GM21360 (cell line): ENCODE measurements around the gene TRUB1.
"Not testable (repeated sequence)": the region's sequence is repeated elsewhere in the genome, so short reads cannot be mapped to it uniquely, and the experiment has no call there.

Source experiments
- ATAC-seq: cut with Tn5 transposase; IDR thresholded peaks from one replicate; pipeline ENCODE4 v1.9.1; 2021; ENCODE audit warnings: mild to moderate bottlenecking, moderate library complexity; ENCODE audit not compliant: unreplicated experiment

TRUB1 gene

DNA sequence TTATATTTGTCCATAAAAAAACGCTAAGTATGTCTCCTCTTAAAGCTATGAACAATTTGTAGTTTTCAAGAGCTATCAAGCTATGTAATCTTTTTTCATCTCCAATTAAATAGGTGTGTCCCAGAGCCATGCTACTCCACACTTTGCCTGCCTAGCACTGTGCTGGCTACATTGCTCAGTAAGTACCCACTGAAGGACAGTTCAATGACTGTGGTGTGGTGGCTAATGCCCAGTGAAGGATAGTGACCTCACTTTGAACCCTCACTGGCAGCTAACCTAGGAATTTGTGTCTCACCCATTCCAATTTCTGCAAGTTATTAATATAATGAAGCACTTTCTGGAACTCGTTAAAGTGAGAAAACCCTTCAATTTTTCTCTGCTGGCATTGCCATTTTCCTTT is 14.4 kb upstream of the TRUB1 start:
- ATAC-seq = no peak

DNA sequence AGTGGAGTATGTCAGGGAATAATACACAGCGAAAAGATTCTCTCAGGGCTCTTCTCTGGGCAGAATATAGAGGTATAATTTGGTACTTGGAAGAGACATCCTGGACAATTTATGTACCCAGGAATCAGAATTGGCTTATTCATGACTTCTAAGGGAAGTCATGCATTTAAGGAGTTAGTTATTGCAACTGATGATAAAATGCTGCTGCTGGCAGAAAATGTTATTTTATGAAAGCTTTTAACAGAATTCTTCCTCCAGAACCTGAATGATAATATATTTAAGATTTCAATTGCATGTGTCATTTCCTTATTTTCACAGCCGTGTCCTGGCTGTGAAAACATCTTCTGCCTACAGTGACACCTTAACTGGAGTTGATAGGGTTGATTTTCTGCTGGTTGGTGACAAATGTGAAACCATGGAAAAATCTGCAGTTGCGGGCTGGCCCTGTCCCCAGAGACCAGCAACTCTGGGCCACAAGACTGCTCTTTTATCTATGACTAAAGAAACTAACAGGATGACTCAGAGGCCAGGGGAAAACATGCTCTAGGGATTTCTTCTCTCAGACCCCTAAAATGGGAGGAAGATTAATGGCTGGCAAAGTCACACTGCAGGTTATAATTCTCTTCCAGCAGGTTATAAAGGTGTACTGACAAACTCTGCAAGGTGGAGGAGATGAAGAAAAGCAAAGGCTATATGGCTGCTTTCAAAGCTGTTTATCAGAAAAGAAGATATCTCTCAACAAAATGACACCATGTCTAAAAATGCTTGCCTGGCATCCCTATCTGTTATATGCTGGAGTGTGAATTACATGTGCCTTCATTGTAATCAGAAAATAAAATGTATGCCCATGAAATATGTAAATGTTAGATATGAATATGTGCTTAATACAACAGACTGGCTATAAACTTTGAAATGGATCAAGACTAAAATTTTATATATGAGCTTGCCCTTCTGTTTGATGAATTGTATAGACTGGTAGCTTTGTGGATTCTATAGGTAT is 12.1 kb upstream of the TRUB1 start:
- peak; percentile 97 for ATAC-seq

DNA sequence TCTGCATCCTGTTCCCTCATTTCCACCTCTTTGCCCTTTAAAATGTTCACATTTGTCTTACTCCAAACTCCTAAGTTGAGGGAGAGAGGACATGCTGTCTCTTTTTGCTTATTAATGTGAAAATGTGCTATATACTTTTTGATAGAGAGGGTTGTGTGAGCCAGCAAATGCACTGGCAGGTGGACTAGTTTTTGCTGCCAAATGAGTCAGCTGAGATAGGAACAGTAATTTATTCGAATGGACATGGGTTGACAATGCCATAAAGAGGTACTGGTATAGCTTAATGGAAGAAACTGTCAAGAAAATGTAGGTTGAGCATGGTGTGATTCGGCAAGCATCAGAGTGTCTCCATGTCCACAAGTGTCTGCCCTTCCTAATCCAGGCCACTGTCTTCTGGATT is 9.2 kb upstream of the TRUB1 start:
- no peak for ATAC-seq

DNA sequence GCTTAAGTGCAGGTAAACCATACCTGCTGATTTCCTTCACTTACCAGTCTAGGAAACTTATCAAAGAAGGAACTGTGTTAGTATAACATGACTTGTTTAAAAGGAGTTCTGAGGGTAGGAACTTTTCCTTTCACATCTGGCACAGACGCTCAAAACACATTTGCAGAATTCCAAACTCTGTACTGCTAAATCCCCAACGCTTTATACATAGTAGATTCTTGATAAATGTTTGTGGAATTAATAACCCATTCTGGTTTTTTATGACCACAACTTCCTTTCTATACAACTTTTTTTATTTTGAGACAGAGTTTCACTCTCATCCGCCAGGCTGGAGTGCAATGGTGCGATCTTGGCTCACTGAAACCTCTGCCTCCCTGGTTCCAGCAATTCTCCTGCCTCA is 7.7 kb upstream of the TRUB1 start:
- no peak for ATAC-seq

GRCh38 chr10:114931072-114931679 is 6.8 kb upstream of the TRUB1 start:
- no peak for ATAC-seq

DNA sequence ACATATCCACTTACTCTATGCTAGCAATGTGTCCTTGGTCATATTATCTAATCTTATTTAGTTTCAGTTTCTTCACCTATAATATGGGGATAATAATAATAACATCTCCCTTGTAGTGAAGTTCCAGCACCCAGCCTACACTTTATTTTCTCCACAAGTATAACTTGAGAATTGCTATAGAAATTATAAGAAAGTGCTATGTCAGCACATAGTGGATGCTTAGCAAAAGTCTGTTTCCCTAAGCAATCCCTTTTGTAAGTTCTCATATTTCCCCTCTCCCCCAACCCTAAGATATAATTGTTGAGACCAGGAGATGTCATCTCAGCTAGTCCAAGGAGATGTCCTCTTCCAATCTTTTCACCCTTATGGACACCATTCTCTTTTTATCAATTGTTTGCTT is 5.8 kb upstream of the TRUB1 start:
- ATAC-seq = no peak

DNA sequence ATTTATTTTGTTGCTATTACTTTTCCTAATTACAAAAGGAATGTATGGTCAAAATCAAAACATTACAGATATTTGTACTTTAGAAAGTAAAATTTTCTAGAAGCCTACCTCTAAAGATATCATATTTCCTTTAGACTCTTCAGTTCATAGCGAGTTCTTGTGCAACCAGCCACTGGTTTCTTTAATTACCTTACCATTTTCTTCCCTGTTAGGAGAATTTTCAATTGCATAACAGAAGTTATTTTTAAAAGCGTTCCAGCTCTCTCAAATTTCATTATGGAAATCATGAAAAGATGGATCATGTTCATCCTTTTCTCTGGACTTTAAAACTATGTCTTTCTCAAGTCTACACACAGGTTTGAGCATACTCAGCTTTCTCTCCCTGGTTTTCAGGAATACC is 5.0 kb upstream of the TRUB1 start:
- ATAC-seq = no peak

GRCh38 chr10:114933588-114933987 is 4.4 kb upstream of the TRUB1 start:
- ATAC-seq = no peak

- ATAC-seq = not testable (repeated sequence)
These were observed 4.0 kb upstream of the TRUB1 start for GRCh38 chr10:114933995-114934394.

- ATAC-seq = no peak
These were observed 830 bp downstream of the TRUB1 start for GRCh38 chr10:114938856-114939193.

GRCh38 chr10:114940735-114941134 is 2.7 kb downstream of the TRUB1 start:
- no peak for ATAC-seq

DNA sequence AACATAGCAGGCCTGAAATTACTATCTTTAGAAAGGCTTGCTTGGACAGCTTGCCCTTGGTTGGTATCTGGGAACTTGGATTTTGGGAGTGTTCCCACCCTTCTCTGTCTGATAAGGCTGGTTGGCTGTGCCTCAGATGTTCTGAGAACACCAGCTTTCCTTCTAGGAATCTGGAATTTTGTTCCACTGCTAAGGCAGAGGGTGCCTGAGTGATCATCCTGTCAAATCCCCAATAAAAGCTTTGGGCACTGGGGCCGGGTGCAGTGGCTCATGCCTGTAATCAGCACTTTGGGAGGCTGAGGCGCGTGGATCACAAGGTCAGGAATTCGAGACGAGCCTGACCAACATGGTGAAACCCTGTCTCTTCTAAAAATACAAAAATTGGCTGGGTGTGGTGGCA is 5.0 kb downstream of the TRUB1 start:
- ATAC-seq = no peak

GRCh38 chr10:114953047-114953446 is 15.1 kb downstream of the TRUB1 start:
- ATAC-seq = peak; percentile 81

GRCh38 chr10:114955984-114956383 is 18.0 kb downstream of the TRUB1 start:
- ATAC-seq = no peak

DNA sequence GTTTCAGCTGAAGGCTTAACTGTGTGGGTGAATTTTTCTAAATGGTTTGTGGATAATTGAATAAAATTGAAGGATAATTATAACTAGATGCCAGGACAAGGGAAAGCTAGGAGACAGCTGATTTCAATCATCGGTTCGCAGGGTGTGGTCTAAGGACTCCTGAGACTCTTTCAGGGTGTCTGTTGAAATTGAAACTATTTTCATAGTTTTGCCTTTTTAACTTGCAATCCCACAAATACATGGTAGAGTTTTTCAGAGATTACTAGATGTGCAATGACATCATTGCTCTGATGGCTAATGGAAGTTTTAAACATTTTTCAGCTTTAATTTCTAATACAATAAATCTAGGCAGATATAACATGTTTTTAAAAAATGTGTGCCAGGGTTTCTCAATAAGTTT is 18.5 kb downstream of the TRUB1 start:
- peak; percentile 50 for ATAC-seq

DNA sequence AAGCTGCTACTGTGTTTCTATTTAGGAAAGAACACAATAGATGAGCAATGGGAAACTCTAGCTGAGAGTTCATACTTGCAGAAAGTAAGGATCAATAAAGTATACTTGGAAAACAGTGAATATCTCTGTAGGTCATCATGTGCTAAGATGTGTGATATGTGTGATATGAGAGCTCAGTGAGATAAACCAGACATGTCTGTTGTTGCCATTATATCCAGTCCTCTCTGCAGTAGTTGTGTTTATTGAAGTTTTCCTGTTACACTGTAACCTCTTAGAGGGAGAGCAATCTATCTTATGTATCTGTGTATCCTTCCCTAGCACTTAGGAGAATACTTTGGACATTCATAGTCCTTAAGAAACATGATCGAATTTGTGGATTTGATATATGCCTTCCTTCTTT is 19.1 kb downstream of the TRUB1 start:
- ATAC-seq = no peak

DNA sequence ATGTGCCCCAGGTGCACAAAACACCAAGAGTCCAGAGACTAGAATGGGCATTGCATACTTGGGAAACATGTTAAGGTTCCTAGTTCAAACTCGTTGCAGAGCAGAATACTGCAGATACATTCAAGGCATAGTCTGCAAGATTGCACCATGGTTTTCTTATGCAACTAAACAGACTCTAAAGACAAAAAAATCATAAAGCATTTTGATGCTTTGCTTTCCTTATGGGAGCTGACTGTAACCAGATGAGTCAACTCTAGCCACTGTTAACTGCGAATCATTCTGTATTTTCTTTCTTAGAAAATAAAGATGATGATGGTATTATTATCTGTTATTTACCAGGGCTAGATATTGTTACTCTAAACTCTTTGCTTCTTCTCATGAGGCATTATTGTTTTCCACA is 19.7 kb downstream of the TRUB1 start:
- ATAC-seq = no peak

- ATAC-seq = no peak
These were observed 24.4 kb downstream of the TRUB1 start for GRCh38 chr10:114962441-114962840.

DNA sequence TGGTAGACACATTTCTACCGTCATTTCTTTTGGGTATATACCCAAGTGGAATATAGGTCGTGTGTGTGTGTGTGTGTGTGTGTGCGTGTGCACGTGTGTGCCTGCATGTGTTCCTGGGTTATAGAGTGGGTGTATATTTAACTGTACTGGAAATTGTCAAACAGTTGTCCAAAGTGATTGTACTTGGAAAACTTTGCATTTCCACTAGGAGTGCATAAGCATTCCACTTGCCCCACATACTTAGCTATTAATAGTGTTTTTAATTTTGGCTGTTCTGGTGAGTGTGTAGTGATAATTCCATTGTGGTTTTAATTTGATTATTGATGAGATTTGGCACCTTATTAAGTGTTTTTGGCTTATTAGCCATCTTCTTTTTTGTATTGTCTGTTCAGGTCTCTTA is 25.9 kb downstream of the TRUB1 start:
- no peak for ATAC-seq

DNA sequence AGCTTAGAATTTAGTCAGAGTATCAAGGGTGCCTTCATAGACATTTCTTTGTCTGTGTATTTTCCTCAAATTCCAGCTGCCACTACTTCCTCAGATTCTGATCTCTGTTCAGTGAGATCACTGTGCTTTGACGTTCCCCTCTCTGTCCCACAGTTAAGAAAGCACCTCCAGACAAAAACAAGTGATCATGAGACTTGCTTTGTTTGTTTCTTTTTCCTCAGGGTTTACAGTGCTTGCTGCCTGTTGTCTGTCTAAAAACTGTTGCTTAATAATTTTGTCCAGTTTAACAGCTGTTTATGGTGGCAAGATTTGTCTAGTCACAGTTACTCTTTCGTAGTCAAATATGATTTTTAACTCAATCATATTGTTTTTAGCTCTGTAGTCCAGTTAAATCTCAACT is 29.1 kb downstream of the TRUB1 start:
- no peak for ATAC-seq

DNA sequence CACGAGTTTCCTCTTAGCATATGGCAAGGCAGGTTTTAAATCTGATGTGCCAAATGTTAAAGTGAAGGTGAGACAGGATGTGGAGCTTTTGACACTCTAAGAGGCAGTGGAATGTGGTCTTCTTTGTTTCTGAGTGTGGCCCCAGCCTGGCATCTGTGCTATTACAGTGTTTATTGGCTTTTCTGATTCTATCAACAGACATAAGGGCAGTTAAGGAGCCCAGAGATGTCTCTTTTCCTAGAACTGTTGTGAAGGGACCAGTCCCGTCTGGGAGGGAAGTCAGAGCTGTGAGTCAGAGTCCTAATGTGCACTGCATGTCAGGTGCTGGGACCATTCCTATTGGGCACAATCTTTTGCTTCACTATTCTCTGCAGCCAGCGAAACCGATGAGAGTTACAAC is 32.5 kb downstream of the TRUB1 start:
- ATAC-seq = no peak

DNA sequence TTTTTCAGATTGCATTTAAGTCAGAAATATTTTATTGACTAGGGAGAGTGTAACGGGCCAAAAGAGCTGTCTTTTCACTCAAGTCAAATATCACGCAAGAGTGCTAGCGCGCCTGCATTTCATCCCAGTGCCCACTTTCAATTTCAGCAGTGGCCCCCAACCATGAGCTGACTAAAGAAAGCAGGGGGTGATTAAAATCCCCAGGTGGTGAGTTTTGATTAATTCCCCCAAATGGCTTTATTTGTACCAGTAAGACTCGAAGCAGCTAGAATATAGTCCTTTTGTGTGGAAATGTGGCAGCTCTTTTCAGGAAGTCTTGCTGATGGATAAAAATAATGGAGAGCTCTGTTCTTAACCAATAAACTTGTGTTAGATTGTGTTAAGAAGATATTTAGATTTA is 35.3 kb downstream of the TRUB1 start:
- ATAC-seq = no peak
